Activated CD4-positive, alpha-beta T cell treated with anti-CD3 and anti-CD28 coated beads, Interleukin-2, amount 50 U/mL, for 48 hours (primary cell): ENCODE measurements around the gene ITCH.
"Not testable (repeated sequence)": the region's sequence is repeated elsewhere in the genome, so short reads cannot be mapped to it uniquely, and the experiment has no call there.

Source experiments
- DNase-seq, 2 experiments: peaks; one replicate each; pipeline ENCODE4 v3.0.0-alpha.2; 2020

Gene ITCH

DNA sequence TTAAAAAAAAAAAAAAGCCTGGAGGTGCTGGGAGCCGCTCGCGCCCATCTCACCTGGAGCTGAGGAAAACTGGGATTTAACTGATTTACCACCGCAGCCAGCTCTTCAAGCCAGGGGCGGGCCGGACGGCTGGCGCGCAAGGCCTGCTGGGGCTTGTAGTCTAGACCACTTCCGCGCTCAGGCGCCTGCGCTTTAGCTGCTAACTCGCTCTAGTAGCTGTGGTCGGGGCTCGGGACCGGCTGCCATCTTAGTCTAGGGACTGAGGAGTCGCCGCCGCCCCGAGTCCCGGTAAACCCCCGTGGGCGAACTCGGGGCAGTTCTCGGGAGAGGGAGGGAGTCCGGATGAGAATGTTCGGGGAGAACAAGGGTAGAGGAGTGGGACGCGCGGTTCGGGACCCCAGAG, at the start of gene ITCH:
ITCH (plus strand) TSS at position 212 of the 403 bp plus-strand sequence. CDS start 30,539 bp downstream, outside the sequence.
- peak; percentile 91 to 95 for DNase-seq

DNA sequence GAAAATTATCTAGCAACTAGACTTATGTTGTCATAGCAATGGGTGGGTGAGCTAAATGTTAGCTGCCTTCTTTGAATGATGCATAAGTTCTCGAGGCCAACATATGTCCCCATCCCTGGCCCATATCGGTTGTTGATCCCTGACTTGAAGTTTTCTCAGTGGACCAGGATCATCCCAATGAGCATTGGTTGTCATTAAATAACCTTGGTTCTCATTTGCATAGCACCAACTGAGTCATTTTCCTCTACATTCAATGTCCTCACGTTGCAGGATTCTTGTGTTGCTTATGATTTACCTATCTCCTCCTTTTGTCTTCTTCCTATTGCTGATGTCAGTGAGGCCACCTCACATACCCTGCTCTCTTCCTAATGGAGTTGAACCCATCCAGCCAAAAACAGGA, 47.8 kb upstream of the ITCH start:
- DNase-seq, result no peak

DNA sequence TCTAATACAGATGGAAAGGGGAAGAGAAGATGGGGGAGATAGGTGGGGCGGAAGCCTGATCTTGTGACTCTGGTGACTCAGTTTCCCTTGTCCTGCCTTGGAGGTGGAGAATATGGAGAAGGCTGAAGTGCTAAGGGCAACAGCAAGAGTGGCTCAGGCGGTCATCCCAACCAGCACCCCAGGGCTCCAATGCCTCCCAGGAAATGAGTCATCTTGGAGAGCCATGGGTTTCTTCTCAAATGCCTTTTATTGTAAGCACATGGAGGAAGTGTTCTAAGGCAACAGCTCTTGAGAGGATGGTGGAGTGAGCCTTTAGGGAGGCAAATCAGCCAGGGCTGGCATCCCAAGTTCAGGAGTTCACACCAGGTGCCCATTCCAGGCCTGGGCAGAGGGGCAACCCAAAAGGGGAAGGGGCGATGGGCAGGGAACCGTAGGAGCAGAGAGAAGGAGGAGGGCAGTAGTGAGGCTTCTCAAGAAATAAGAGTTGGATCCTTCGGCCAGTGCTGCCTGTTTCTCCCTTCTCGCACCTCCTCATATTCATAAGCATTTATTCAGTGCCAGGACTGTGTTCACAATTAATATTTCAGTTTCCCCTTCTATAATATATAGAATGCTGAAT, 46.8 kb upstream of the ITCH start:
- no peak for DNase-seq

DNA sequence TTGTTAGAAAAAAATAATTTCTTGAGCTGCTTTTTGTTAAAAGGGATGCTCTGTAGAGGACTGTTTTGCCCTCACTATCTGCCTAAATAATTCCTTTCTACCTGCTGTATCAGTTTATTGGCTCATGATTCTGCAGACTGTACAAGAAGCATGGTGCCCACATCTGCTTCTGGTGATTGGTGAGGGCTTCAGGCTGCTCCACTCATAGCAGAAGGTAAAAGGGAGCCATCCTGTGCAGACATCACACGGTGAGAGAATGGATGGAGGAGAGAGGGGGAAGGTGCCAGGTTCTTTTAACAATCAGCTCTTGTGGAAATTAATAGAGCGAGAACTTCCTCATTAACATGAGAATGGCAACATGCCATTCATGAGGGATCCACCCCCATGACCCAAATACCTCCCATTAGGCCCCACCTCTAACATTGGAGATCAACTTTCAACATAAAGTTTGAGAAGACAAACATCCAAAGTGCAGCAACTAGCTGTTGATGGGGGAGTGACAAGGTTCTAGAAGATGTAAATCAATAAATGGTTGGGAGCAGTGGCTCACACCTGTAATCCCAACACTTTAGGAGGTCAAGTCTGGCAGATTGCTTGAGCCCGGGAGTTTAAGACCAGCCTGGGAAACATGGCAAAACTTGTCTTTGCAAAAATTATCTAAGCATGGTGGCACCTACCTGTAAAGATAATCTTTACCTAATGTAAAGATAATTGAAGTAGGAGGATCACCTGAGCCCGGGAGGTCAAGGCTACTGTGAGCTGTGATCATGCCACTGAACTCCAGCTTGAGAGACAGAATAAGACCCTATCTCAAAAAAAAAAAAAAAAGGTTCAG, 44.2 kb upstream of the ITCH start:
- DNase-seq, result no peak

DNA sequence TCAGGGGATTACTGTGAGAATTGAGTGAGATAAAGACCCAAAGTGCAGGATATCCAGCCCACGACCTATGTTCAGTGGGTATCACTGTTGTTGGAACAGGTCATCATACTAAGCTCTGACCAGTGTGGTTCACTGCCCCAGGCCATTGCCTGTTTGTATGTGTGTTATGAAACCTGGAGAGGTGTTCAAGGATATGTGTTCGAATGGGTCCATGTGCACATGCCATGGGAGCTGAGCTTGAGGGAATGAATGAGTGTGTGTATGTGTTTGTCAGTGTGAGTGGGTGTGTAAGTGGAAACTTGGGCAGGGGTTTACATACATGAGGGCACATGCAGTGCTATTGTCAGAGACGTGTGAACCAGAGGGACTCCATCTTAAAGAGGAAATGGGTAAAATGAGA, 42.2 kb upstream of the ITCH start:
- DNase-seq, result no peak

DNA sequence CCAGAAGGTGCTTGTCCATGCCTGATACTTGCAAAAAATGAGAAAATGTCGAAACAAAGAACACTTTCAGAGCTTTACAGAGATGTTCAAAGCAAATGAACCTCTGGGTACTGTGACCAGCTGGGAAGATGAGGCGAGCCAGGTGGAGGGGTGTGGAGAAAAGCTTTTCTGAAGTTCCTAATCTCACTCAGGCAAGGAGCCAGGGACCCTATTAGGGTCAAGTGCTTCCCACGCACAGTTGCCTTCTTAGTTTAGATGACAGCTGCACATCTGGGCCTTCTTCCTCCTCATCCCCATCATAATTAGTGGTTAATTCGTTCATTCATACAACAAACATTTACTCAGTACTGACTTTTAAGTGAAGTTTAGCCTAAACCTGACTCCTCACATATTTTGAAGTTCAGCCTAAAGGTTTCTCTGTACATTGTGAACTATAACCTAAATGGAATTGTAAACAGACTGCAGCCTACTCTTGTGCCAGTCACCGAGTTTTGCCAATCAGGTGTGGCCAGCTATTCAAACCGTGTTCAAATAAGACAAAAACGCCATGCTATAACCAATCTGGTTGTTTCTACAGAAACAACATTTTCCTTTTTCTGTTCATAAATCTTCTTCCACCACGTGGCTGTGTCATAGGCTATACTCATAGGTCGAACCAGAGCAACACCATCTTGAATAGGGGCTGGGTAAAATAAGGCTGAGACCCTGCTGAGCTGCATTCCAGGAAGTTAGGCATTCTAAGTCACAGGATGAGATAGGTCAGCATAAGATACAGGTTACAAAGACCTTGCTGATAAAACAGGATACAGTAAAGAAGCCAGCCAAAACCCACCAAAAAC, 40.6 kb upstream of the ITCH start:
- DNase-seq, result no peak

DNA sequence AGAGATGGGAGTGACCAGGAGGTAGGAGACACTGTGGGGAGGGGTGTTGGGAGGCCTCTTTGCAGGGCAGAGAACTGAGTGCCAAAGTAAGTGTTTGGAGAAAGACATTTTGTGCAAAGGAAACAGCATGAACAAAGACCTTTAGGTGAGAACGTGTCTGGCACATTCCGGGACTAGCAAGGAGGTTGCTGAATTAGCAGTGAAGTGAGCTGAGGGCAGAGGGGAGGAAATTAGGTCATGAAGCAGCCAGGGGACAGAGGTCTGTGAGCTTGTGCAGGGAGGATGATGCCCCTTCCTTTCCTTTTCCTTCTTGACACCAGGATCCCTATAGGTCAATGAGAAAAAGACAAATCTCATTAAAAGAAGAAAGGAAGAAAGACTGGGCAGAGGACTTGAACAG, 38.5 kb upstream of the ITCH start:
- DNase-seq, result no peak

DNA sequence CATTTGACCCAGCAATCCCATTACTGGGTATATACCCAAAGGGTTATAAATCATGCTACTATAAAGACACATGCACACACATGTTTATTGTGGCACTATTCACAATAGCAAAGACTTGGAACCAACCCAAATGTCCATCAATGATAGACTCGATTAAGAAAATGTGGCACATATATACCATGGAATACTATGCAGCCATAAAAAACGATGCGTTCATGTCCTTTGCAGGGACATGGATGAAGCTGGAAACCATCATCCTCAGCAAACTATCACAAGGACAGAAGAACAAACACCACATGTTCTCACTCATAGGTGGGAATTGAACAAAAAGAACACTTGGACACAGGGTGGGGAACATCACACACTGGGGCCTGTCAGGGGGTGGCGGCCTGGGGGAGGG, 34.9 kb upstream of the ITCH start:
- DNase-seq, result not testable (repeated sequence)

DNA sequence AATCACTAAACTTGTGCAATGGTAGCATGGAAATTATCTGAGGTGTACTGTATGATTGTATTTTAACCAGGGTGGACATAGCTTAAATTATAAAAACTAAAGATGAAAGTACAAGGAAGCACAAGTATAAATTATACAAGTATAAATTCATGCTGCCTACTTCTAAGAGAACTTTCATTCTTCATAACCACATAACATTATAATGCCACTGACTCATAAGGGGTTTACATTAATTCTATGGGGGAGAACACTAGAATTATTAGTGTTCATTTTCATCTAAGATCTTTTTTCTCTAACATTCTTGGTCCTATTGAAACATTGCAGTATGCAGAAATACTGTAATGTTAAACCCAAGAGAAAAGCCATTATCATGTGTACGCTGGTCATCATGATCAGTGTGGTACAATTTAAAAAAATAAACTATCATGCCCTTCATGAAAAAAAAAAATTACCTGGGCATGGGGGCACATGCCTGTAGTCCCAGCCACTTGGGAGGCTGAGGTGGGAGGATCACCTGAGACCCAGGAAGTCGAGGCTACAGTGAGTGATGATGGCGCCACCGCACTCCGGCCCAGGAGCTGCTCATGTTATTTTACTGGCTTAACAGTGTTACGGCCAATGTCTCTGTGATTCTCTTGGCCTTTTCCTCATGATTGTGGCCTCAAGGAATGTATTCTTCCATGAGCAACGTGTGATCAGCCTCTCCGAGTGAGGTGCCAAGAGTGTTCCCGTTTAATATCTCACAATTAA, 34.0 kb upstream of the ITCH start:
- no peak for DNase-seq

DNA sequence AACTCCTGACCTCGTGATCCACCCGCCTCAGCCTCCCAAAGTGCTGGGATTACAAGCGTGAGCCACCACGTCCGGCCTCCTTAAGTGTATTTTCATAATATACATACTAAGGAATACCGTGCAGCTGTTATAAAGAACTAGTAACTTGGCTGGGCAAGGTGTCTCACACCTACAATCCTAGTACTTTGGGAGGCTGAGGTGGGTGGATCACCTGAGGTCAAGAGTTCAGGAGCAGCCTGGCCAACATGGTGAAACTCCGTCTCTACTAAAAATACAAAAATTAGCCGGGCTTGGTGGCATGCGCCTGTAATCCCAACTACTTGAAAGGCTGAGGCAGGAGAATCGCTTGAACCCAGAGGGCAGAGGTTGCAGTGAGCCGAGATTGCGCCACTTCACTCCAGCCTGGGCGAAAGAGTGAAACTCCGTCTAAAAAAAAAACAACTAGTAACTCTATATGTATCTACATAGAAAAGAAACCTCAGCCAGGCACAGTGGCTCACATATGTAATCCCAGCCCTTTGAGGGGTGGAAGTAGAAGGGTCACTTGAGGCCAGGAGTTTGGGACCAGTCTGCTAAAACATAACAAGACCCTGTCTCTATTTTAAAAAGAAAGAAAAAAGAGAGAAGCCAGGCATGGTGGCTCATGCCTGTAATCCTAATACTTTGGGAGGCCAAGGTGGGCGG, 32.1 kb upstream of the ITCH start:
- DNase-seq, result not testable (repeated sequence)

DNA sequence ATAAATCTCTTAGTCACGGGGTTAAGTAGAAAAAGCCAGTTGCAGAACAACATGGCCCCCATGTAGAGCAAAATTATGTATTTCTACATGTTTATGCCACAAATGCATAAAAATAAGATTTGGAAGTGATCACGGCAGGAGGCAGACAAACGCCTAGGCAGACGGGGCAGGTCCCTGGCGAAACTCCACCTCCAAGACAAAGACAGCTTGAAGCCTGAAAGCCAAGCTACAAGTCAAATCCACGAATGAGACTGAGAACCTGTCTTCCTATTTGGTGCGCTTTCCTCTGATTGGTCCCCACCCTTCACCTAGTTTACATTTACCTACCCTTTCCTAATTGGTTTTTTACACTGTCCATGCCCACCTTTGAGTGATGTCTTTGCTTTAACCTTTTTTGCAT, 31.2 kb upstream of the ITCH start:
- DNase-seq, result no peak

DNA sequence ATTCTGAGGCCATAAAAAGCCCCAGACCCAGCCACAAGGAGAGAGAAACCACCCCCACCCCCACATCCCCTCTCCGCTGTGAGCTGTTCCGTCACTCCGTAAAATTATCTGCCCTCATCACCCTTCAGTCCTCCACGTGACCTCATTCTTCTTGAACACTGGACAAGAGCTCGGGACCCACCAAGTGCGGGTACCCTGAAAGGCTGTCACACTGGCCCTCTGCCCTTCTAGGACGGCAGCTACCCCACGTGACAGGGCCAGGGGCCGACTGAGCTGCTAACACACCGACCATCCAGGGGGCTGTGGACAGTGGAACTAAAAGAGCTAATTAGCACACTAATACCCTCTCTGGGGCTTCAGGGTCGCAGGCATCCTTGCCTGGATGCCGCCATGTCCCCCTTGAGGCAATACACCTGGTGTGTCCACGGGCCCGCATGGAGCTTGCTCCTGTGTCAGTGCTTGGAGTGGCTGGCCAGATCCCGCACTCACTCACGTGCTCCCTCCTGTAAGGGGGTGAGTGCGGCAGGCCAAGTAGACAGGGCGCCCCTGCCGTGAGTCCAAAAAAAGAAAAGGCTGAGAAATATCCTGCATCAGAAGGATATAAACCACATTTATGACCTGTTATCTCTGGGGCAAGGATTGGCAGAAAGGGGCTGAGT, 30.7 kb upstream of the ITCH start:
- DNase-seq, result no peak

DNA sequence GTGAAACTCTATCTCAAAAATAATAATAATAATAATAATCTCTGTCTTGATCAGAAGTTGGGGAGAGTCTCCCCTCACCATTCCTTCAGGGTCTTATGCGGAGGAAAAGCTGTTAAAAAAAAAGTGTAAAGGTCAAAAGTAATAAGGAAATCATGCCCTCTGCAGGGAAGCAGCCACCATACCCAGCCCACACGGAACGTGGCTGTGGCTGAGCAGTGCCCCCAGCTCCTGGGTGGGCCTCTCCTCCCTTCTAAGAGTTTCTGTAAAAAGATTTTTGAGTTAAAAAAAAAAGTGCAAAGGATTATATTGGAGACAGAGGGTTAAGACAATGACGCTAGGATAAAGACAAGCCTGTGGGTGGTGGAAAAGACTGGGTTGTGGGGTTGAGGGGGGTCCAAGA, 29.3 kb upstream of the ITCH start:
- no peak for DNase-seq

DNA sequence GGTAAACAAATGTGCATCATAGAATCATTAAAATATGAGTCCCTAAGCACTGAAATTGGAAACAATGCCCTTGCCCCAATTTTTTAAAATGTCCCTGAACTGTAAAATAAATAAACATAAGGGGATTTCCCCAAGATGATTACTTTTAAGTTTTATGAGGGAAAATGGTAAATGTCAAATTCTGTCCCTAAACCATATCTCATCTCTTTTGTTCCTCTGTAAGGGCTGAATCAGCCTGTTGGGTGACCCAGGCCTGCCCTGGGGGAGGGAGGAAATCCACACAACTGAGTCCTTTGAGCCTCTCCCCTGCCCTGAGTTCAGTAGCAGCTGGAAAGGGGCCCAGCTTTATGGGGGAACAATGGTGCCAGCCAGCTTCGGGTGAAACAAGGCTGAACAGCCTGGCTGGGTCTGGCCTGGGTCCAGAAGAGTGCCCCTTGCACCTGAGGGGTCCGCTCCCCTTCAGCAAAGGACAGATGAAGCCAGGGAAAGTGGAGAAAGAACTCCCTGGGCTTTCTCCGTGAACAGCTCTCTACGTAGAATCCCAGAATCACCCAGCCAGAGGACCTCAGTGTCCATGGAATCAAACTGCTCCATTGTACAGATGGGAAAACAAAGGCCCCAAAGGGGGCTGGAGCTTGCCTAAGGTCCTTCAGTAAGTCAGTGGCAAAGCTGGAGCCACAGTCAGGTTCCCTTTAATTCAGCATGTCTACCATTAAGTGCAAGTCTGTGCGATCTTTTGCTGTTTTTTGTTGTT, 28.2 kb upstream of the ITCH start:
- no peak for DNase-seq

DNA sequence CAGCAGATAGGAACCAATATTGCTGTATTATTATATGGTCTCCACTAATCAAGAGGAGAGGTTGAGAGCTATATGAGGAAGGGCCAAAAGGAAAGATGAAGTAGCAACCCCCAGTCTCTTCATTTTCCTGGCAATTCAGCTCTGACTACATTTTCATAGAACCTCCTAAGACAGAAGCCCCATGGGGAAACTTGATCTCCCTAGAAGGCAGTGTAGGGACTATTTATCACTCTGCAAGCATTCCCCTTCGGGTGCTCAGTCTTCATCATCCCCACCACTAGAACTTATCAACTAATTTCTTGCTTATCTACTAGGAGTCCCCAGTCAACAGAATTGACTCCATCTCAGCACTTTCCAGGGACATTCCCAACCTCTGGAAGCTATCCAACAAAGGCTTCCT, 25.5 kb upstream of the ITCH start:
- DNase-seq, result no peak

DNA sequence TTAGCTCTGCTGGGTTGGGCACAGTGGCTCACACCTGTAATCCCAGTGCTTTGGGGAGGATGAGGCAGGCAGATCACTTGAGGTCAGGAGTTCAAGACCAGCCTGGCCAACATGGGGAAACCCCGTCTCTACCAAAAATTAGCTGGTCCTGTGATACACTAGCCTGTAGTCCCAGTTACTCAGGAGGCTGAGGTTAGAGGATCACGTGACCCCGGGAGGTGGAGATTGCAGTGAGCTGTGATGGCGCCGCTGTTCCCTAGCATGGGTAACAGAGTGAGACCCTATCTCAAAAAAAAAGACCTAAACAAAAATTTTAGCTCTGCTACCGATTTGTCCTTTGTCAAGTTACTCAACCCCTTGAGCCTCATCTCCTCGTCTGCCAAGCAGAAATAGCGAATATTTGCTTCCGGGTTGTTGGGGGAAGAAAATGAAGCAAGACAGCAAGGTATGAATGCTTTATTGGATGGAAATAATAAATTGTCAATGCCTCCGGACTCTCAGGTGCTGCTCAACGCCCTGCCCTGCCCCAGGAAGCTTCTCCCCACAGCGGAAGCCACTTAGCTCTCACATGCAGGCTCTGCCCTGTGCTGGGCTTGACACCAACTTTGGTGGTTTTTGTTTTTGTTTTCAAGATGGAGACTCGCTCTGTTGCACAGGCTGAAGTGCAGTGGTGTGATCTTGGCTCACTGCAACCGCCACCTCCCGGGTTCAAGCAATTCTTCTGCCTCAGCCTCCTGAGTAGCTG, 24.9 kb upstream of the ITCH start:
- peak in 1 of 2 experiments; percentile 6 for DNase-seq

DNA sequence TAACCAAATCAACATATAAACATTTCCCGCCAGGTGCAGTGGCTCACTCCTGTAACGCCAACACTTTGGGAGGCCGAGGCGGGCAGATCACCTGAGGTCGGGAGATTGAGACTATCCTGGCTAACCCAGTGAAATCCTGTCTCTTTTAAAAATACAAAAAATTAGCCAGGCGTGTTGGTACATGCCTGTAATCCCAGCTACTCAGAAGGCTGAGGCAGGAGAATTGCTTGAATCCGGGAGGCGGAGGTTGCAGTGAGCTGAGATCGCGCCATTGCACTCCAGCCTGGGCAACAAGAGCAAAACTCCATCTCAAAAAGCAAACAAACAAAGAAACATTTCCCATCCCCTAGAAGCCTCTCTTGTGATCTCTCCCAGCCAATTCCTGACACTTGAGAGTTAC, 22.3 kb upstream of the ITCH start:
- not testable (repeated sequence) for DNase-seq

DNA sequence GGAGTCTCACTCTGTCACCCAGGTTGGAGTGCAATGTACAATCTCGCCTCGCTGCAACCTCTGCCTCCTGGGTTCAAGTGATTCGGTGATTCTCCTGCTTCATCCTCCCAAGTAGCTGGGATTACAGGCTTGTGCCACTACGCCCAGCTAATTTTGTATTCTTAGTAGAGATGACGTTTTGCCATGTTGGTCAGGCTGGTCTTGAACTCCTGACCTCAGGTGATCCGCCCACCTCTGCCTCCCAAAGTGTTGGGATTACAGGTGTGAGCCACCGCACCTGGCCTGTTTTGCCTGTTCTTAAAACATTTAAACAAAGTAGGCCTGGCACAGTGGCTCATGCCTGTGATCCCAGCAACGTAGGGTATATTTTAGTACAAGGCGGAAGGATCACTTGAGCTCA, 21.9 kb upstream of the ITCH start:
- not testable (repeated sequence) for DNase-seq

DNA sequence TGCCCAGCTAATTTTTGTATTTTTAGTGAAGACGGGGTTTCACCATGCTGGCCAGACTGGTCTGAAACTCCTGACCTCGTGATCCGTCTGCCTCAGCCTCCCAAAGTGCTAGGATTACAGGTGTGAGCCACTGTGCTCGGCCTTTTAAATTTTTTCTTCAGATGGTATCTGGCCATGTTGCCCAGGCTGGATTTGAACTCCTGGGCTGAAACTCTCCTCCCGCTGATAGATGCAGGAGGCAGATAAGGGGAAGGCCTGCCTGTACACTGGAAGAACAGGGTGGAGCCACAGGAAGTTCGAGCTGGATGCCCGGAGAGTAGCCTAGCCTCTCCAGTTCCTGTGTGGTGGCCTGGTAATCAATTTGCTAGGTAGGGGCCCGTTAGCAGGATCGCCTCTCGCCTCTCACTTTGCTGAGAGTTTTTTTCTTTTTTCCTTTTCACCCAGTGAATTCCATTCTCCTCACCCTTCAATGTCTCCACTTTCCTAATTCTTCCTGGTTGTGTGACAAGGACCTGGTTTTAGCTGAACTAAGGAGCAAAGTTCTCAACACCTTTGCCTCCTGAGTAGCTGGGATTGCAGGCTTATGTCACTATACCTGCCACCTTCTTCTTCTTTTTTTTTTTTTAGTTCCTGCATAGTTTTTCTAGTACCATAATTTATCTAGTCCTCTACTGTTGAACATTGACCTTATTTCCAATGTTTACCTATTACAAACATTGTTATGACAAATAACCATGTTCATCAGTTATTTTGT, 19.4 kb upstream of the ITCH start:
- DNase-seq, result no peak
